ENCODE results near the gene NEK4. TPM values are rescaled to one million over a fixed set of nuclear protein-coding genes. Genes with fewer than 3 reads are reported as not detected.

The NEK4 gene
- total and polyA plus RNA-seq, 2 of the 13 experiments (the other 11 are each of a cell fraction or from before 2014, with no cell fraction given), result 16.5 to 38.0 TPM

DNA sequence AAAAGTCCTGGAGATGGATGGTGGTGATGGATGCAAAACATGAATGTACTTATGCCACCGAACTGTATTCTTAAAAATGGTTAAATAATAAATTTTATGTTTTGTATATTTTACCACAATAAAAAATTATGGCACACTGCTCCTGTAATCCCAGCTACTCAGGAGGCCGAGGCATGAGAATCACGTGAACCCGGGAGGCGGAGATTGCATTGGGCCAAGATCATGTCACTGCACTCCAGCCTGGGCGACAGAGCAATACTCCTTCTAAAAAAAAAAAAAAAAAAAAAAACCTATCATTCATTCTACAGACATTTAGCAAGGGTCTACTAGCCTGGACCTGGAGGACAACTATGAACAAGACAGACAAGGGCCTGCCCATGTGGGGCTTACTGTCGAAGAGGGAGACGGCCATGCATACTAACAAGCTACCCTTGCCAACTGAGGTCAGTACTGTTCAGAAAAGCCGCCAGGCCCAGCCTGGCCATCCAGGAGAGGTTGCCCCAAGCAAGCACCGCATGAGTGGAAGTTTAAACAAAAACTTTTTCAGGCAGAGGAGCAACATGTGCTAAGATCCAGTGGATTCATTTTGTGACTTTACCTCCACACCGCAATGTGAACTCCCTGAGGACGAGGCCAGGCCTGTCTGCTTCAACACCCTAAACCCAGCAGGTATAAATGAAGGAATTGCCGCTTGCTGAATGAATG lies 2.8 kb upstream of the NEK4 start:
- 94% methylated on average over 13 of the region's 13 CpGs for WGBS (ENCODE audit: low lambda C conversion rate)
- TF ChIP-seq U2AF2 (IDR thresholded peaks at IDR 0.05; ENCODE audit: low read depth, low read length) (no peak), RFX5 (IDR thresholded peaks at IDR 0.05; ENCODE audit: low read depth, low read length) (no peak), HIVEP1 (CRISPR knock-in tag; IDR thresholded peaks at IDR 0.05) (no peak), ZBTB7B (CRISPR knock-in tag; IDR thresholded peaks at IDR 0.05) (no peak), ZNF674 (CRISPR knock-in tag; IDR thresholded peaks at IDR 0.05; ENCODE audit: low read depth) (no peak), SYNCRIP (IDR thresholded peaks at IDR 0.05; ENCODE audit: insufficient read depth, low read depth, low read length) (no peak), AGO1 (IDR thresholded peaks at IDR 0.05; ENCODE audit: low read depth, low read length, poor library complexity, severe bottlenecking) (no peak), RFX1 (IDR thresholded peaks at IDR 0.05) (no peak), ZNF7 (CRISPR knock-in tag; IDR thresholded peaks at IDR 0.05) (no peak), HNRNPH1 (optimal IDR thresholded peaks at IDR 0.05; ENCODE audit: low read depth, low read length) (no peak), ZBTB7A (CRISPR knock-in tag; IDR thresholded peaks at IDR 0.05) (no peak), FOXC1 (CRISPR knock-in tag; IDR thresholded peaks at IDR 0.05; ENCODE audit: borderline replicate concordance) (no peak), RCOR2 (CRISPR knock-in tag; IDR thresholded peaks at IDR 0.05) (no peak)
- TF ChIP-seq, protein P1, sequence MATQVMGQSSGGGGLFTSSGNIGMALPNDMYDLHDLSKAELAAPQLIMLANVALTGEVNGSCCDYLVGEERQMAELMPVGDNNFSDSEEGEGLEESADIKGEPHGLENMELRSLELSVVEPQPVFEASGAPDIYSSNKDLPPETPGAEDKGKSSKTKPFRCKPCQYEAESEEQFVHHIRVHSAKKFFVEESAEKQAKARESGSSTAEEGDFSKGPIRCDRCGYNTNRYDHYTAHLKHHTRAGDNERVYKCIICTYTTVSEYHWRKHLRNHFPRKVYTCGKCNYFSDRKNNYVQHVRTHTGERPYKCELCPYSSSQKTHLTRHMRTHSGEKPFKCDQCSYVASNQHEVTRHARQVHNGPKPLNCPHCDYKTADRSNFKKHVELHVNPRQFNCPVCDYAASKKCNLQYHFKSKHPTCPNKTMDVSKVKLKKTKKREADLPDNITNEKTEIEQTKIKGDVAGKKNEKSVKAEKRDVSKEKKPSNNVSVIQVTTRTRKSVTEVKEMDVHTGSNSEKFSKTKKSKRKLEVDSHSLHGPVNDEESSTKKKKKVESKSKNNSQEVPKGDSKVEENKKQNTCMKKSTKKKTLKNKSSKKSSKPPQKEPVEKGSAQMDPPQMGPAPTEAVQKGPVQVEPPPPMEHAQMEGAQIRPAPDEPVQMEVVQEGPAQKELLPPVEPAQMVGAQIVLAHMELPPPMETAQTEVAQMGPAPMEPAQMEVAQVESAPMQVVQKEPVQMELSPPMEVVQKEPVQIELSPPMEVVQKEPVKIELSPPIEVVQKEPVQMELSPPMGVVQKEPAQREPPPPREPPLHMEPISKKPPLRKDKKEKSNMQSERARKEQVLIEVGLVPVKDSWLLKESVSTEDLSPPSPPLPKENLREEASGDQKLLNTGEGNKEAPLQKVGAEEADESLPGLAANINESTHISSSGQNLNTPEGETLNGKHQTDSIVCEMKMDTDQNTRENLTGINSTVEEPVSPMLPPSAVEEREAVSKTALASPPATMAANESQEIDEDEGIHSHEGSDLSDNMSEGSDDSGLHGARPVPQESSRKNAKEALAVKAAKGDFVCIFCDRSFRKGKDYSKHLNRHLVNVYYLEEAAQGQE (IDR thresholded peaks at IDR 0.05; ENCODE audit: borderline replicate concordance in 1 of 2, low read depth in 1 of 2, low read length in 2 of 2), result no peak
- TF ChIP-seq, protein P2, sequence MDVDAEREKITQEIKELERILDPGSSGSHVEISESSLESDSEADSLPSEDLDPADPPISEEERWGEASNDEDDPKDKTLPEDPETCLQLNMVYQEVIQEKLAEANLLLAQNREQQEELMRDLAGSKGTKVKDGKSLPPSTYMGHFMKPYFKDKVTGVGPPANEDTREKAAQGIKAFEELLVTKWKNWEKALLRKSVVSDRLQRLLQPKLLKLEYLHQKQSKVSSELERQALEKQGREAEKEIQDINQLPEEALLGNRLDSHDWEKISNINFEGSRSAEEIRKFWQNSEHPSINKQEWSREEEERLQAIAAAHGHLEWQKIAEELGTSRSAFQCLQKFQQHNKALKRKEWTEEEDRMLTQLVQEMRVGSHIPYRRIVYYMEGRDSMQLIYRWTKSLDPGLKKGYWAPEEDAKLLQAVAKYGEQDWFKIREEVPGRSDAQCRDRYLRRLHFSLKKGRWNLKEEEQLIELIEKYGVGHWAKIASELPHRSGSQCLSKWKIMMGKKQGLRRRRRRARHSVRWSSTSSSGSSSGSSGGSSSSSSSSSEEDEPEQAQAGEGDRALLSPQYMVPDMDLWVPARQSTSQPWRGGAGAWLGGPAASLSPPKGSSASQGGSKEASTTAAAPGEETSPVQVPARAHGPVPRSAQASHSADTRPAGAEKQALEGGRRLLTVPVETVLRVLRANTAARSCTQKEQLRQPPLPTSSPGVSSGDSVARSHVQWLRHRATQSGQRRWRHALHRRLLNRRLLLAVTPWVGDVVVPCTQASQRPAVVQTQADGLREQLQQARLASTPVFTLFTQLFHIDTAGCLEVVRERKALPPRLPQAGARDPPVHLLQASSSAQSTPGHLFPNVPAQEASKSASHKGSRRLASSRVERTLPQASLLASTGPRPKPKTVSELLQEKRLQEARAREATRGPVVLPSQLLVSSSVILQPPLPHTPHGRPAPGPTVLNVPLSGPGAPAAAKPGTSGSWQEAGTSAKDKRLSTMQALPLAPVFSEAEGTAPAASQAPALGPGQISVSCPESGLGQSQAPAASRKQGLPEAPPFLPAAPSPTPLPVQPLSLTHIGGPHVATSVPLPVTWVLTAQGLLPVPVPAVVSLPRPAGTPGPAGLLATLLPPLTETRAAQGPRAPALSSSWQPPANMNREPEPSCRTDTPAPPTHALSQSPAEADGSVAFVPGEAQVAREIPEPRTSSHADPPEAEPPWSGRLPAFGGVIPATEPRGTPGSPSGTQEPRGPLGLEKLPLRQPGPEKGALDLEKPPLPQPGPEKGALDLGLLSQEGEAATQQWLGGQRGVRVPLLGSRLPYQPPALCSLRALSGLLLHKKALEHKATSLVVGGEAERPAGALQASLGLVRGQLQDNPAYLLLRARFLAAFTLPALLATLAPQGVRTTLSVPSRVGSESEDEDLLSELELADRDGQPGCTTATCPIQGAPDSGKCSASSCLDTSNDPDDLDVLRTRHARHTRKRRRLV (CRISPR knock-in tag; IDR thresholded peaks at IDR 0.05), result no peak

More for the DNA sequence above, 2.8 kb upstream of the NEK4 start:
- H2AFZ ChIP-seq (ENCODE audit: low read length), result no peak overlapping the region
- H3K79me2 ChIP-seq (ENCODE audit: insufficient read depth, low read length), result peaks cover 14% of the 10 kb centered on the region
- ATAC-seq (no peak), FAIRE-seq (no peak), DNase-seq (ENCODE audit: low spot score) (no peak)
- intact Hi-C loops (cut with micrococcal nuclease; ENCODE audit: unreplicated experiment), result loop anchor here (10.0 kb wide), 1 partner anchor 51 kb away; no protein-coding TSS in a partner anchor
- no peaks in the 10 kb centered on the region for H3K27me3 ChIP-seq (ENCODE audit: control insufficient read depth in 1 of 2, insufficient read depth in 2 of 2, low read length in 2 of 2)
- 0 out of 5 replicates have a peak, but pooled peaks cover 0 to under 1% of the 10 kb centered on the region in 2 experiments for H3K36me3 ChIP-seq (replicated peaks in 1 of 2; ENCODE audit: control insufficient read depth in 1 of 2, insufficient read depth in 2 of 2, low read length in 2 of 2)
- H3K4me2 ChIP-seq (ENCODE audit: low read depth, low read length), result no peak overlapping the region
- H4K20me1 ChIP-seq (ENCODE audit: insufficient read depth, low read length), result no peaks in the 10 kb centered on the region
- ChIA-PET CTCF (ENCODE audit: low intra/inter-chr PET ratio, low total read pairs) (no interaction called here), POLR2A (interaction anchor here (4.2 to 18.4 kb wide), 2 partner anchors 13 to 23 kb away, joined by 60 to 466 read pairs; partner anchors contain the start of gene ITIH3)
- H3K4me1 ChIP-seq (ENCODE audit: insufficient read depth, low read length), result peaks cover 88% of the 10 kb centered on the region
- no peak overlapping the region for H3K4me3 ChIP-seq (replicated peaks in 1 of 3; ENCODE audit: insufficient read depth in 1 of 3, low read depth in 2 of 3, low read length in 3 of 3)
- H3K9ac ChIP-seq (ENCODE audit: insufficient read depth, low read depth, low read length), result no peak overlapping the region
- in situ Hi-C loops (cut with HindIII; ENCODE audit: extremely low pct_ligation_motif_present, low pct_unique_long_range_greater_than_20kb), result no loop called here
- H3K27ac ChIP-seq (ENCODE audit: extremely low read length, insufficient read depth, low read length), result peak overlapping the region; percentile 88
- no TSS peak for BruUV-seq (replicated peaks)
- no peaks in the 10 kb centered on the region for H3K9me3 ChIP-seq (ENCODE audit: low read length)

All from HepG2 (cell line).